LoVo (cell line): ENCODE measurements around the gene RFC3.

ENCODE experiments used
- DNase-seq: peaks from one replicate; pipeline ENCODE4 v3.0.0-alpha.2; 2016; ENCODE audit warnings: low spot score

The RFC3 gene

DNA sequence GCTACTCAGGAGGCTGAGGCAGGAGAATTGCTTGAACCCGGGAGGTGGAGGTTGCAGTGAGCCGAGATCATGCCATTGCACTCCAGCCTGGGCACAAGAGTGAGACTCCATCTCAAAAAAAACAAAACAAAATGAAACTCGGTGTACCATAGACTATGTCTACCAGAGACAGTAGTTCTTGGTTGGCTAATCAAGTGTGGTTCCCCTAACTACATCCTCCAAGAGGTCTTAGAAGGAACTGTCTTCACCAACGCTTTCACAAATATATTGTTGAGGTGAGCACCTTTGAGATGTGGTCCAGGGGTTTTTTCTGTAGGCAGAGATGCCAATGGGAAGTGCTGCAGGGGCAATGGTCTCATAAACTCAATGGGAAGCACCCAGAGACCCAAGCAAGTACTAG is 48.0 kb downstream of the RFC3 start:
- no peak for DNase-seq

DNA sequence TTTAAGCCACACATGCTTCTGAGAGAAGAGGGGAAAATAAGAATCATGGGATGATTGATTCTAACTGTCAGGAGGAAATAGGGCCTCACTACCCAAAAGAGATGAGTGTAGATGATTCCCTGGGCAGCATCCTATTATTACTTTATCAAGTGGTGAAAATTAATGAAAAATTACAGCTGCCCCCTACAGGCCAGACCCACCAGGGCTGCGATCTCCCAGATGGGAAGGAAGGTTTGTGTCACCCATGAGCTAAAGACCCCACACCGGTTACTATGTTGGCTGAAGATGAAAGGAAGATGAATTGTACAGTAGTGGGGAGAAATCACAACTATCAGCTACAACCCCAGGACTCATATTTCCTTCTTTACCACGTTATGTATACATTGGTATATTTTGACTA is 49.5 kb downstream of the RFC3 start:
- DNase-seq: no peak

DNA sequence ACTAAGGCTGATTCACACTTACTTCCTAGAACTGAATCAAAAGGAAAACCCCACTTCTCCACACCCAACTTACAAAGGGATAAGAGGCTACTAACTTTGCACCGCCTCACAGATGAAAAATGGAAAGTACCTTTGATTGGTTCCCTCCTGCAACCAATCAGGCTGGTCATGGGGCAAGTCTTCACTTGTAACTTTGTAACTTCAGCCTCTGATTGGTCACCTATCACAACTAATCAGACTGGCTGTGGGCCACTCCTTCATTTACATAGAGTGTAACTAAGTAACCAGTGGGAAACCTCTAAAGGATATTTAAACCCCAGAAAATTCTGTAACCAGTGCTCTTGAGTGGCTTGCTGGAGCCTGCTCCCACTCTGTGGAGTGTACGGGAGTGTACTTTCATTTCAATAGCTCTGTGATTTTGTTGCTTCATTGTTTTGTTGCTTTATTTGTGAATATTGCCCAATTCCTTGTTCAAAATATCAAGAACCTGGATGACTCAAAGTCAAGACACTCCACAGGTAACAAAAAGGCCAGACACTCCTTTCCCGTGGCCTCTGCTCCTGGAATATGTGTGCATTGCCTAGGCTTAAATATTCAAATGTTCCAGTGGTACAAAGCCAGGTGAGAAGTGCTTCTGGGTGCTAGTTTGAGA is 50.5 kb downstream of the RFC3 start:
- DNase-seq: no peak

DNA sequence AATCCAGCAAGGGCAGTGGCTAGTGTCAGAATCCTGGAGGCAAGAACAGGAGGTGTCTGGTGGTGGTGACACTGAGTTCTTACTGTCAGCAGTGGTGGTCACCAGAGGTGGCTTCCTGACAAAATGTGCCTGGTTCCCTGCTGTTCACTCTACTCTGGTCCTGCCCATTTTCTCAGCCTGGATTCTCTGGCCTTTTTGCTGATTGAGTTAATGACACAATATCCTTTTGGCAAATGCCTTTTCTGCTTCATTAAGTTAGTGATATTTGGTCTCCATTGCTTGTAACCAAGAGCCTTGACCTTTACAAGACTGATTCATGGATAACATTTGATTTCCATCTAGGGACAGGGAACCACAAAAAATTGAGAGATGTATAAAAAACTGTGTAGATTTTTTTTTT is 51.1 kb downstream of the RFC3 start:
- DNase-seq: no peak

DNA sequence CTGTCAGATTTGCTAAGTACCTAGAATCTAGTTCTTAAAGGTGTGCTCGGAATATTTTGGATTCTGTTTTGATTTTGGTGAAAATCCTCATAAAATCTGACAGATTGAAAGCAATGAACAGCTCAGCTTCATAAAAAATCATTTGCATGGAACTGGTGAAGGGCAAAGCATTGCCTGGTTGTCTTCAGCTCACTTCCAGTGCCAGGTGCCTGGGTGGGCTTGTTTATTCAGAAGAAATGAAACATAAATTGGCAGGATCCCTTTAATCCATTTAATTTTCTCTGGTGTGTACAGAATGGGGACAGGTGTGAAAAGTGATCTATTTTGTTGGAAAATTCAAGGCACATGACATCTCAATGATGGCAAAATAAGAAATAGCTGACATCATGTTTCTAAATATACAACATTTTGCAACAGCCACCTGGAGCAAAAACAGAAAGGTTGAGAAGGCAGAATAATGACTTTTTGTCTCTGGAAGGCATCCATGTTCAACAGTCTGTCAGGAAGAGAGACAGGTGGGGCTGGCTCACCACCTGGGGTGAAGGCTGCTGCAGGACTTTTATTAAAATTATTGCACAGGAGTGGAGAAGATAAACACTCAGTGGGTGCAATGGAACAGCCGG is 52.2 kb downstream of the RFC3 start:
- DNase-seq: no peak

DNA sequence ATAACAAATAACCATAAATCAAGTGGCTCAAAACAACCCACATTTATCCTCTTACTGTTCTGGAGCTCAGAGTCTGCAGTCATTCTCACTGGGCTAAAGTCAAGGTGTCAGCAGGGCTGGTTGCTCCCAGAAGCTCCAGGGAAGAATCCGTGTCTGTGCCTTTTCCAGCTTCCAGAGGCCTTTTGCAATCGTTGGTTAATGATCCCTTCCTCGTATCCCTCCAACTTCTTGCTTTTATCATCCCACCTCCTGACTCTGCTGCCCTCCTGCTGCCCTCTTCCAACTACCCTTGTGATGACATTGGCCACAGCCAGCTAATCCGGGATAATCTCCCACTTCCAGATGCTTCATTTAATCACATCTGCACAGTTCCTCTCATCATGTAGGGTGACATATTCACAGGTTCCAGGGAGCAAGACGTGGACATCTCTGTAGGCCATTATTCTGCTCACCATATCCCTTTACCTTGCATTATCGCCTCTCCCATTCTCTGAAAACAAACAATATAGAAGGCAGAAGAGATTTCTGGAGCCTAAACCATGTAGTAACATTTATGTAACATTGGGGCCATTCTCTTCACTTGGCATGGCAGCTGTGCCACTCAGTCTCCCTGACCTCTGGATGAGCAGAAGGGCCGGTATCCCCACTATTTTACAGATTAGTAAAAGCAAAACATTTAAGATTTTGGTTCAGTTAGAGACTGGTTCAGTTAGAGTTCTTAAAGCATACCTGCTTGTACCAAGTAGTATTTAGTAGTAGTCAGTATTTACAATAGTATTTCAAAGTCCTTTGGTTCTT is 53.5 kb downstream of the RFC3 start:
- DNase-seq: no peak

DNA sequence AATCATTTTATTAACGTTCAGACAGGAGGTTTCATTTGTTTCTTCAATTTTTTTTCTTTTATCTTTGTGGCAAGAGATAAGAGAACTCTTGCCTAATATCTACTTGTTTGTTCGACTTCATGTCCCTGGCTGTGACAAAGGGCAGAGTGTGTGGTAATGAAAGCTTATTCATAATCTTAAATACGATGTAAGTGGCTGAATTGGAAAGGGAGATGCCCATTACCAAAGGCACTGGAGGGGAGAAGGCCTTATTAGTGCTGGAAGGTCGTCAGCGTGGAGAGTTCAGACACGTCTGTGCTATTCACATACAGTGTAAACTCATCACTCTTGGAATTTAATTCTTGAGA is 54.0 kb downstream of the RFC3 start:
- DNase-seq: no peak

DNA sequence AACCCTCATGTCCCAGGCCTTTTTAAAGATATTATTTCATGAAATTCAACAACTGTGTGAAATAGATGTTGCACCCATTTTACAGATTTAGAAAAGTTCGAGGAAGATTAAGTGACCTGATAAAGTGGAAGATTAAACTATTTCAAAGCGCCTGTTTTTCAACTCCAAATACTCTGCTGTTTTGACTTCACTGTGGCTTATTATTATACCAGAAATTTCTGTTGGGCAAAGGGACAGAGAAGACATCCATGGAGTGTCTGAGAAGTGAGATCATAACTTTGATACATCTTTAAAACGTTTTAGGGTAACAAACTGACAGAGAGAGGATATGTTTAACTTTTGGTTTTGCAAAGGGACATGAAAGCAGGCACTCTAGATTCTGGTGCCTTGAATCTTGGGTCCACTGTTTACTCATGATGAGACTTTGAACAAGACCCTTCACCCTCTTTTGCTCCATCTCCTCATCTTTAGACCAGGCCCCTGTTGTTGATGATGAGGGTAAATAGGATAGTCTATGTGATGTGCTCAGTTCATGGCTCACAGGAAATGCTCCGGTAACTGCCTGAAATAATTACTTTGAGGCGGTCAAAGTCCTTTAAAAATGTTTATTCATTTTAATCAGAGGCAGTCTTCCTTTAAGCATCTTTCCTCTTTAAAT is 55.4 kb downstream of the RFC3 start:
- no peak for DNase-seq

DNA sequence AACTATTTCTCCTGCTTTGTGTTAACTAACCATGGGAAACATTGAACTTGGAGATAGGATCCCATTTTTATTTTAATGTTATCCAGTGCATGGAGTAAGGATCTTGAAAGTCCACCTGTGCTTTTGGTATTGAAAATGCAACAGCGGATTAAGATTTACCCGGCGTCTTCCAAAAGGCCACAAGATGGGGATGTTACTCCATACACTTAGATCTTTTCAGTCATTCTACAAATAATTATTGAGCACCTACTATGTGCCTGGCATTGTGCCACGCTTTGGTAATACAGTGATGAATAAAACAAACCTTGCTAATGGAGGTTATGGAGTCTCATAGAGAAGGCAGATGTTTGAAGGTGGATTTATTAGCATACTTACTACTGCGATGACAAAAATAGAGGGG is 56.9 kb downstream of the RFC3 start:
- DNase-seq: no peak

DNA sequence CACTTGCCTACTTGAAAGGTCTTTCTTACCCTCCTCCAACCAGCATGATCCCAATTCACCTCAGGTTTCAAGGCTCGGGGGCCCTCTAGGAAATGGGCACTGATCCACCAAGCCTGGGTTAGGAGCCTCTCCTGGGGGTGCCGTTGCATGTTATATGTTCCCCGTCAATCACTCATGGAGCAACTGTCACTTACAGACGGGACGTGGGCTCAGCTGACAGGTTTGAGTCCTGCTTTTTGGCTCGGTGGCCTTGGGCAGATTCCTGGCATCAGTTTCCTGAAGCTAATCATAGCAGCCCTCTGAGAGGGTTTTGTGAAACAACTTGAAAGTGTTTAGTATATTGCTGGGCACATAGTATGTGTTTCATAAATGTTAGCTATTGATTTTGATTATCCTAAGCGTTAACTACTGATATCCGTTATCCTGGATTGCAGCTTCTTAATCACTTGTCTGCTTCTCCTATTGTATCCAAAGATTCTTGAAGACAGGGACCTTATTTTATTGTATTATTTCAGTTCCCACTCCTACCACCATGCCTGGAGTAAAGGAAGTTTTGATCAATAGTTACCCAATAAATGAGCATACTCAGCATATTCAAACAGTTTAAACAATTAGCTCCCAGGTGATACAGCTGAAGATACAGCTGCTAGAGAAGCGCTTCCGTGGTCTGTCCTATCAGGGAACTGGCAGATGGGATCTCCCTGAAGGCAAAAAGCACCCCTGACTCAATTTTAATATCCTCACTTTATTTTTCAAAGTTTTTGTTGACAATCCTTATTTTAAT is 57.9 kb downstream of the RFC3 start:
- no peak for DNase-seq

DNA sequence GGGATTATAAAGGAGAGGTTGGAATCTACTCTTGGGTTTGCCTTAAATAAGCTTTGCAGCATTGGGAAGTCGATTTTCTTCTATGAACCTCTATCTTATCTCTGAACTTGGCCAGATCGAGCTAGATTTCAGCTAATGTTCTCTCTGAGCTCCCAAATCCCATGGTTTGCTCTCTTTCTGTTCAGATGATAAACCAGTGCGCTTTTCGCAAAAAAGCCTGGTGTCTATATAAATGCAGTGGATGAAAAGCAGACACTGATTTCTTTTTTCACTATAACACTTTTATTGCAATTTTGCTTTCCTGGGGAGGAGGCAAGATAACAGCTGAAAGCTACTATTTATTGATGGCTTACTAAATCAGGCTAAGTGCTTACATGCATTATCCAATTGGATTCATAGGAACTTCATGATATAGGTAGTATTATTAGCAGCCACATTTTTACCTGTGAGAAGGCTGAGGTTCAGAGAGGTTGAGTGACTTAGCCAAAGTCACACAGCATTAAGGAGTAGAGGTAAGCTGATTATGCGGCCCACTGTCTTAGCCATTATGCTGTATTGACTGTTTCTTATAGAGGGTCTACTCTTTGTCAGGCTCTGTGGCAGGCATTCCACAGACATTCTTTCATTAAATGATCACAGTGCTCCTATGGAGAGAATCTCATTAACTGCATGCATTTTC is 58.9 kb downstream of the RFC3 start:
- DNase-seq: no peak

DNA sequence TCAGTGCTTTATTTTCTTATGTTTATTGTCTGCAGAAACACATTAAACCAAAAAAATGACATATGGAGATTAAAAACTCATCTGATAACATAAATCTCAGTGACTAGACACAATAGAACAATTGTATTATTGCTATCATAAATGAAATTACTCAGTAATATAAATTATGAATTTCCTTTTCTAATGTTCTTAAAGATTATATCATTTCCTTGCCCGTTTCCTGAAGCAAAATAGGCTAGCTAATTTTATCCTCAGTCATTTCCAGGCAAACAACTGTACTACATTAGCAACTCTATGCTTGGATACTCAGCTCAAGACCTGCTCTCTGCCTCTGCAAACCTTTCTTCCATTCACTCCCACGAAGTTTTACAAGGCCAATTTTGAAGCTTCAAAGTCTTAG is 61.2 kb downstream of the RFC3 start:
- DNase-seq: no peak

DNA sequence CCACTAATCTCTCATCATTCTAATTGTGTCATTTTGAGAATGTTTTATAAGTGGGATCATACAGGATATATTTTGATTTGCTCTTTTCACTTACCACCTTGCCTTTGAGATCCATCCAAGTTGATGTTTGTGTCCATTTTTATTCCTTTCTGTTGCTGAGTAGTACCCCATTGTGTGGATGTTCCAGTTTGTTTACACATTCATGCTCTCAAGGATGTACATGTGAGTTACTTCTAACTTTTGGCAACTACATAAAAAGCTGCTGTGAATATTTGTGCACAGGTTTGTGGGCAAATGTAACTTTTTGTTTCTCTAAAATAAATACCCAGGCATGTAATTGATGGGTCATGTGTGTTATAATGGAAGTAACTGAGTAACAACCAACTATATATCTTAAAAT is 64.9 kb downstream of the RFC3 start:
- DNase-seq: no peak

DNA sequence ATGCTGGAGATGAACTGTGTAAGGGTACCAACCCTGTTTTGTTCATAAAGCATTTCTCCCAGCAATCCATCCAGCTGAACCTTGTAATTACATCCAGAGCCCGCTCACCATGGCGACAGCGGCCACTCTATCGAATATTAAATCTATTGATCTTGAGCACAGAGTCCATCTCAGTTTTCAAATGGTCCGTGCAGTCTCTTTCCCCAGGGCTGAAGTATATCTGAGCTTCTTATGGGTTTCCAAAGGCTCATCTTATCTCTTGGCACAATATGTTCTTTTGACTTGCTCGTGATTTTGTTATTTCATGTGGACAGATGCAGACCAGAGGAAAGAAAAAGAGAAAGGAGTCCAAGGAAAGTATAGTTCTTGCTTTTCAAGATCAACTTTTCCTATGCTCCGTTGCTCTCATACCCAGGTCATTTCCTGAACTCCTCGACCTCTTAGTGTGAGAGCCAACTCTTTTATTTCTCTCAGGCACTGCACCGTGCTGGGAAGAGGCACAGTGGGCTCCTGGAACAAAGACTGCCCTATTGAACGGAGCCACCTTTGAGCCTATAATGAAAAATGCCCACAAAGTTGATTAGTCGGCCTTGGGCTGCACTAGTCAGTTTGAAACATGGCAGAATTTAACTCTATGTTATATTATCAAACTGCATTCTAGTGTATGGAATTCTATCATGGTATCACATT is 66.7 kb downstream of the RFC3 start:
- no peak for DNase-seq
